BJ (cell line): ENCODE measurements around the gene PBX1. TPM values are rescaled to one million over a fixed set of nuclear protein-coding genes. Genes with fewer than 3 reads are reported as not detected.

Experiments used
- CTCF ChIA-PET: fragments of 350-600 bp; formaldehyde crosslinking; extraction: SDS; loops from one replicate; lab custom pipeline; 2021; ENCODE audit warnings: antibody characterized with exemption, inconsistent platforms; lab: Yijun Ruan, JAX
- POLR2A ChIA-PET: fragments of 300-600 bp; sonication (Branson Sonifier 250); formaldehyde crosslinking; extraction: SDS; loops from one replicate; lab custom pipeline; 2021; ENCODE audit warnings: antibody characterized with exemption; lab: Charles Lee
- DNase-seq: peaks from one replicate; pipeline ENCODE4 v3.0.0-alpha.2; 2011; ENCODE audit warnings: low read depth
- H3K27me3 ChIP-seq: 2 replicates; pipeline ENCODE4 v1.6.0; 2011; ENCODE audit warnings: low read length; ENCODE audit not compliant: control insufficient read depth, insufficient read depth
- H3K36me3 ChIP-seq: 2 replicates; pipeline ENCODE4 v1.5.1; 2011; ENCODE audit warnings: low read length; ENCODE audit not compliant: control insufficient read depth, insufficient read depth
- H3K4me3 ChIP-seq: 2 replicates; pipeline ENCODE4 v1.5.1; 2011; ENCODE audit warnings: low read depth, mild to moderate bottlenecking, control low read depth, low read length
- polyA plus RNA-seq: library from polyadenylated mRNA; depleted of rRNA; stranded (reverse); fragments of >200 nt; gene quantifications from 2 replicates; pipeline ENCODE4 v1.2.3, GENCODE V29; 2011
- TF ChIP-seq, protein P1 (sequence below): IDR thresholded peaks from 2 replicates; pipeline ENCODE4 v1.5.1; 2011; ENCODE audit warnings: low read depth, mild to moderate bottlenecking, control low read depth, inconsistent platforms, low read length, moderate library complexity; ENCODE audit not compliant: insufficient read depth

The PBX1 gene
- polyA plus RNA-seq, 1 experiment = 46.1 TPM

DNA sequence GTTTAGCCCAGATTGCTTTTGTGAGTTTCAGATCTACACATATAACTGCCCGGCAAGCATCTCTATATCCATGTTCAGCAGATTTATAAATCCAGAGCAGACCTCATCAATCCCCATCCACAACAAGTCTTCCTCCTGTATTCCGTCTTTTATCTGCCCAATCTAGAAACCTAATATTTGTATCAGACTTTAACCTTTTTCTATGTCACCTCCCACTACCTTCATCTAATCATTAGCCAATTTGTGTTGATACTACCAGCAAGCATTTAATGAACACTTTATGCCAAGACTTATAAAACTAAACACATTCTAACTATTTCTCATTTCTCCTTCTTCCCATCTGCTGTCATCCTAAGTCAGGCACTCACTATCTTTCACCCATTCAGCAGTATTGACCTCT lies 135.5 kb downstream of the PBX1 start:
- no peaks in the 10 kb centered on the region; the same call in 1 of the 2 replicates for H3K36me3 ChIP-seq
- POLR2A ChIA-PET = no interaction called here
- DNase-seq = no peak
- CTCF ChIA-PET = no interaction called here
- no peaks in the 10 kb centered on the region for H3K27me3 ChIP-seq
- TF ChIP-seq, protein P1, sequence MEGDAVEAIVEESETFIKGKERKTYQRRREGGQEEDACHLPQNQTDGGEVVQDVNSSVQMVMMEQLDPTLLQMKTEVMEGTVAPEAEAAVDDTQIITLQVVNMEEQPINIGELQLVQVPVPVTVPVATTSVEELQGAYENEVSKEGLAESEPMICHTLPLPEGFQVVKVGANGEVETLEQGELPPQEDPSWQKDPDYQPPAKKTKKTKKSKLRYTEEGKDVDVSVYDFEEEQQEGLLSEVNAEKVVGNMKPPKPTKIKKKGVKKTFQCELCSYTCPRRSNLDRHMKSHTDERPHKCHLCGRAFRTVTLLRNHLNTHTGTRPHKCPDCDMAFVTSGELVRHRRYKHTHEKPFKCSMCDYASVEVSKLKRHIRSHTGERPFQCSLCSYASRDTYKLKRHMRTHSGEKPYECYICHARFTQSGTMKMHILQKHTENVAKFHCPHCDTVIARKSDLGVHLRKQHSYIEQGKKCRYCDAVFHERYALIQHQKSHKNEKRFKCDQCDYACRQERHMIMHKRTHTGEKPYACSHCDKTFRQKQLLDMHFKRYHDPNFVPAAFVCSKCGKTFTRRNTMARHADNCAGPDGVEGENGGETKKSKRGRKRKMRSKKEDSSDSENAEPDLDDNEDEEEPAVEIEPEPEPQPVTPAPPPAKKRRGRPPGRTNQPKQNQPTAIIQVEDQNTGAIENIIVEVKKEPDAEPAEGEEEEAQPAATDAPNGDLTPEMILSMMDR = no peak
- H3K4me3 ChIP-seq = no peak overlapping the region

DNA sequence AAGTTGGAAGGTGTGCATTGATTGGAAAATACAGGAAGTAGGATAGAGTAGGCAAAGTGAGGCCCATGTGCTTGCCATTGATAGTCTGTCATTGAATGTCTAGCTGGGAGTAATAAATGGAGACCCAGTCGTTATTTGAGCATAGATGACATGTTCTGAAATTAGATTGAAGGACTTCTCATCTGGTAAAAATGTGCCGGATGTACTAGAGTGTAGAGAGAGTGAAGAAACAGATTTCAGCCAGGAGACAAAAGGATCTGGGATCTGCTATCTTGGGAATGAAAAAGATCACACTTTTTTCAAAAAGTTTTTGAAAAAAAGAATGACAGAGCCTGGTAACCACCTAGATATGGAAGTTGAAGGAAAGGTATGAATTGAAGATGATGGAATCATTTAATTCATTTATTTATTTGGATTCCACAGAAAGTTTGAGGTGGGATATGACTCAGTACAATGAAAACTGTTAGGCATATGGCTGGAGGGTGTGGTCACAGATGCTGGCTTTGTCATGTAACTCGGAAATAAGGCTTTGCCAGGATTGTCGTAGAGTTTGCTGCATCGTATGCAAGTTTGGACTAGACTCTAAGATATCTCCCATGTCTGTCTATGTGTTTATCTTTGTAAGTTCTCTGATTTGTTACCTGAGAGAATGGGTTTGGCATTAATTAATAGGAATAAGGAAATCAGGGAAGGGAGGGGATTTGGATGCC lies 137.1 kb downstream of the PBX1 start:
- H3K27me3 ChIP-seq = no peaks in the 10 kb centered on the region
- no peak overlapping the region for H3K4me3 ChIP-seq
- TF ChIP-seq, protein P1 = no peak
- CTCF ChIA-PET = interaction anchor here (0.6 kb wide), 1 partner anchor 1627 kb away, joined by 3 read pairs; no protein-coding TSS in a partner anchor
- no peaks in the 10 kb centered on the region; the same call in 1 of the 2 replicates for H3K36me3 ChIP-seq
- DNase-seq = no peak
- POLR2A ChIA-PET = no interaction called here

DNA sequence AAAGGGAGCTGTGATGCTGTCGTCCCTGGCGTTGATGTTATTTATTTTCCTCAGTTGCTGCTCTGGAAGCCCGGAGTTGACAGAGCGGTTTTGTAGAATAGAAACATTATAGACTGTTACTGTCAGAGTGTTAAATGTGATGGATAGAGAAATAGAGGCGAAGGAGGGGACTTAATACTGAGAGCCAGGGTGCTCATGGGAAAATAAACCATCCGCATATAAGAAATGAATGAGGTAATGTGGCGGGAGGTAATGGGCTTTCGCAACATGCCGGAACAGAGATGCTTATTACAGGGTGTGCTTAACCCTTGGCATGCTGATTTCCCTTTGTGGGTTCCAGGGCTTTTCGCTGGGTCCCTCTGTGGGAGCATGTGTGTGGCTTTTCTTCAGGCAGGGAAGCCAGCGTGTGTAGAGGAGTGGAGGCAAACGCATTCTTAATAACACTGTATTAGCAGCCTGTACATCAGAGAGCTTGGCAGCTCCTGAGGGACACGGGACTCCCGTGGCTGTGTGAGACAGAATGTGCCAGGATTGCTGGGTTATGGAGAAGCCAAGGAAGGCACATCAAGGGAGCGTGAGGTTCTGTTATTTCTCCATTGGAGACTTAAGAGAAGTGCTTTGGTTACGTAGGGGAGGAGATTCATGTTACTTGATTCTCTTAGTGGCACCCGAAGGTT lies 141.0 kb downstream of the PBX1 start:
- POLR2A ChIA-PET = no interaction called here
- no peak for DNase-seq
- Histone ChIP-seq H3K36me3 (no peaks in the 10 kb centered on the region), H3K4me3 (no peak overlapping the region), H3K27me3 (no peaks in the 10 kb centered on the region)
- CTCF ChIA-PET = interaction anchor here (0.8 kb wide), 1 partner anchor 9 kb away, joined by 3 read pairs; no protein-coding TSS in a partner anchor
- TF ChIP-seq, protein P1 = no peak

DNA sequence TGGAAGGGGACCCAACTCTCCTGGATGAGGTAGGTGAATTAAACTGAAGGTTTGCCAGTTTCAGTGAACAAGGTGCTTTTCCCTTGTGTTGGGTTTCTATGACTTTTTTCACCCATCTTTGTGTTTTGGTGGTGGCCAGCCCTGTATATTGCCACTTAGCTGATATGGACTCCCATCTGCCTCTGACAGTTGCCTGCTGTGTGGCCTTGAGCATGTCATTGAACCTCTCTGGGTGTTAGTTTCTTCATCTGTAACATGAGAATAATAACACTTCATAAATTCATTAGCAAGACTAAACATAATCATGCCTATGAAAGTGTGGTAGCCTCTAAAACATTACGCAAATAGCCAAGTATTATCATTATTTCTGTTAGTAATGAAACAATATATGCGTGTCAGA lies 141.7 kb downstream of the PBX1 start:
- H3K4me3 ChIP-seq = no peak overlapping the region
- no peaks in the 10 kb centered on the region for H3K36me3 ChIP-seq
- TF ChIP-seq, protein P1 = no peak
- ChIA-PET CTCF (interaction anchor here (0.8 kb wide), 1 partner anchor 42 kb away, joined by 3 read pairs; no protein-coding TSS in a partner anchor), POLR2A (no interaction called here)
- no peaks in the 10 kb centered on the region for H3K27me3 ChIP-seq
- no peak for DNase-seq

DNA sequence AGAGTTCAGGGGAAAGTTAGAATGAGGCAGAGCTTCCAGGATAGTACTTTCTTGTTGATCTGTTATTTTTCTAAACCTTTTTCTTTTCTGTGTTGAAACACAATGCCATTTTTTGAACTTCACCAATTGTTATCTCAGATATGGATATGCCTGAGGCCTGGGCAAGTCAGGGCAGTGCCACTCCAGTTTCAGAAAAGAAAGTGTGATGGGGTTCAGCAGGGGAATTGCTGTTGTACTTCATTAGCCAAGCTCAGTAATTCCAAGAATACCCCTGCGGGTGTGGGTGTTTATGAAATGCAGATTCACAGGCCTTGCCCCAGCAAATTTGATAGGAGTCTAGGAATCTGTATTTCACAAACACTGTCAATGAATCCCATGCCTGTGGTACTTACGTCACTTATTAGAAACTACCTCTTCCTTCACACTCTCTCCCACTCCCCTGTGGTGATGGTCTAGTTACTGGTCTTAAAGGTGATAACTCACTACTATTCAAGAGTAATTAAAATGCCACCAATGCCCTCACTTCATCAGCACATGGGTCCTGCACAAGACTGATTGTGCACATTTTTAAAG lies 142.3 kb downstream of the PBX1 start:
- DNase-seq = no peak
- Histone ChIP-seq H3K4me3 (no peak overlapping the region), H3K27me3 (no peaks in the 10 kb centered on the region), H3K36me3 (no peaks in the 10 kb centered on the region)
- ChIA-PET POLR2A (no interaction called here), CTCF (interaction anchor here (0.6 to 1.0 kb wide), 3 partner anchors 41 to 1535 kb away, joined by 3 read pairs; no protein-coding TSS in a partner anchor)
- TF ChIP-seq, protein P1 = no peak
